Body of pancreas (tissue), 4 donors: ENCODE results near the gene MYLK3. TPM values are rescaled to one million over a fixed set of nuclear protein-coding genes. Genes with fewer than 3 reads are reported as not detected.

ENCODE experiments used
- ATAC-seq: fragments of 150-250 bp; one replicate; pipeline ENCODE4 v1.9.1; 2016
- DNase-seq, 4 donors: peaks; one replicate each; pipeline ENCODE4 v3.0.0-alpha.2; 2019
- H3K27ac ChIP-seq, 4 donors: fragments of 200-600 bp; sonication (generic); 1 replicate in 3 of 4; 2 replicates in 1 of 4; pipeline versions ENCODE4 v1.5.1 to v1.6.1; 2016 to 2019; ENCODE audit warnings: mild to moderate bottlenecking in 1 of 4, mixed read lengths in 1 of 4, moderate library complexity in 1 of 4
- H3K27me3 ChIP-seq, 2 donors: fragments of 200-600 bp; sonication (generic); one replicate each; pipeline ENCODE4 v1.6.0; 2016; ENCODE audit warnings: mild to moderate bottlenecking in 1 of 2
- H3K36me3 ChIP-seq, 2 donors: fragments of 200-600 bp; sonication (generic); replicated peaks in 1 of 2; 2 replicates each; pipeline ENCODE4 v1.5.1; 2016; ENCODE audit warnings: low read depth in 2 of 2; ENCODE audit not compliant: insufficient read depth in 1 of 2
- H3K4me1 ChIP-seq: fragments of 200-600 bp; sonication (generic); one replicate; pipeline ENCODE4 v1.6.0; 2016
- H3K4me3 ChIP-seq, 2 donors: fragments of 200-600 bp; sonication (generic); 1 replicate in 1 of 2; 2 replicates in 1 of 2; pipeline ENCODE4 v1.5.1; 2016 to 2019
- H3K9me3 ChIP-seq, 3 donors: fragments of 200-600 bp; sonication (generic); 1 replicate in 2 of 3; 2 replicates in 1 of 3; pipeline ENCODE4 v1.5.1; 2016
- POLR2A ChIP-seq, 3 donors: fragments of 450-650 bp; IDR thresholded peaks; one replicate each; pipeline ENCODE4 v1.6.1; 2016; ENCODE audit warnings: antibody characterized with exemption in 3 of 3, mild to moderate bottlenecking in 2 of 3
- WGBS, 2 donors: methylation state at CpG; one replicate each; pipeline ENCODE4 v1.1.5; 2017; 5-methylcytosine and 5-hydroxymethylcytosine counted together
- intact Hi-C: fragments of 100-400 bp; cut with DNase I; formaldehyde crosslinking; loops from one replicate; pipeline ENCODE4 v1.15.1; 2023
- total RNA-seq, 2 donors: library from RNA; depleted of rRNA; stranded (reverse); fragments of >200 nt; gene quantifications; one replicate each; pipeline ENCODE4 v1.1.0, GENCODE V29; 2016
- TF ChIP-seq, protein P1 (sequence below), 7 experiments: fragments of 450-650 bp in 4 of 7; fragments of 200-600 bp in 3 of 7; sonication (generic) in 3 of 7; IDR thresholded peaks; one replicate each; pipeline ENCODE4 v1.5.1; 2016 to 2019; ENCODE audit warnings: antibody characterized with exemption in 7 of 7

The MYLK3 gene
- total RNA-seq, 2 donors from 2014 or later: 0.26 TPM; not detected in 1

GRCh38 chr16:46714797-46715591, 33.1 kb downstream of the MYLK3 start:
- ATAC-seq: no peak
- no peak overlapping the region for H3K4me3 ChIP-seq
- TF ChIP-seq, protein P1, sequence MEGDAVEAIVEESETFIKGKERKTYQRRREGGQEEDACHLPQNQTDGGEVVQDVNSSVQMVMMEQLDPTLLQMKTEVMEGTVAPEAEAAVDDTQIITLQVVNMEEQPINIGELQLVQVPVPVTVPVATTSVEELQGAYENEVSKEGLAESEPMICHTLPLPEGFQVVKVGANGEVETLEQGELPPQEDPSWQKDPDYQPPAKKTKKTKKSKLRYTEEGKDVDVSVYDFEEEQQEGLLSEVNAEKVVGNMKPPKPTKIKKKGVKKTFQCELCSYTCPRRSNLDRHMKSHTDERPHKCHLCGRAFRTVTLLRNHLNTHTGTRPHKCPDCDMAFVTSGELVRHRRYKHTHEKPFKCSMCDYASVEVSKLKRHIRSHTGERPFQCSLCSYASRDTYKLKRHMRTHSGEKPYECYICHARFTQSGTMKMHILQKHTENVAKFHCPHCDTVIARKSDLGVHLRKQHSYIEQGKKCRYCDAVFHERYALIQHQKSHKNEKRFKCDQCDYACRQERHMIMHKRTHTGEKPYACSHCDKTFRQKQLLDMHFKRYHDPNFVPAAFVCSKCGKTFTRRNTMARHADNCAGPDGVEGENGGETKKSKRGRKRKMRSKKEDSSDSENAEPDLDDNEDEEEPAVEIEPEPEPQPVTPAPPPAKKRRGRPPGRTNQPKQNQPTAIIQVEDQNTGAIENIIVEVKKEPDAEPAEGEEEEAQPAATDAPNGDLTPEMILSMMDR (IDR thresholded peaks at IDR 0.05): no peak
- no peak for TF ChIP-seq POLR2A (IDR thresholded peaks at IDR 0.05)
- no peaks in the 10 kb centered on the region for H3K4me1 ChIP-seq
- WGBS, 2 donors: 80 to 82% methylated on average over 7 of the region's 7 CpGs
- H3K9me3 ChIP-seq: no peaks in the 10 kb centered on the region
- DNase-seq: no peak
- H3K27me3 ChIP-seq: no peaks in the 10 kb centered on the region
- no peaks in the 10 kb centered on the region for H3K36me3 ChIP-seq
- intact Hi-C loops: no loop called here
- H3K27ac ChIP-seq: no peak overlapping the region

GRCh38 chr16:46713634-46714033, 34.5 kb downstream of the MYLK3 start:
- 71% methylated on average over 3 of the region's 3 CpGs for WGBS, 2 donors
- no peak overlapping the region for H3K4me3 ChIP-seq
- H3K27ac ChIP-seq: no peak overlapping the region
- DNase-seq: no peak
- TF ChIP-seq POLR2A (IDR thresholded peaks at IDR 0.05): no peak
- TF ChIP-seq, protein P1 (IDR thresholded peaks at IDR 0.05): no peak
- H3K27me3 ChIP-seq: no peaks in the 10 kb centered on the region
- no peaks in the 10 kb centered on the region for H3K36me3 ChIP-seq
- H3K4me1 ChIP-seq: no peaks in the 10 kb centered on the region
- intact Hi-C loops: no loop called here
- no peak for ATAC-seq
- no peaks in the 10 kb centered on the region for H3K9me3 ChIP-seq

DNA sequence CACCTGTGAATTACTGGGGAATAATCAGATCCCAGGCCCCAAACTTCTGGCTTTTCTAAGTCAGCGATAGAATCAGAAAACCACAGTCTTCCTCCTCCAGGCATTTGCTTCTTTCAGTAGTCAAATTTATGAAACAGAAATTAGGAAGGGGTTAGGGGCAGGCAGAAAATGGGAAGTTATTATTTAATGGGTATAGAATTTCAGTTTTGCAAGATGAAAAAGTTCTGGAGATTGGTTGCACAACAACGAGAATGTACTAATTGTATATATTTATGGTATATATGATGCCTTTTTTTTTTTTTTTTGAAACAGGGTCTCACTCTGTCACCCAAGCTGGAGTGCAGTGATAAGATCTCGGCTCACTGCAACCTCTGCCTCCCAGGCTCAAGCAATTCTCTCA, 35.2 kb downstream of the MYLK3 start:
- Histone ChIP-seq H3K9me3 (no peaks in the 10 kb centered on the region), H3K36me3 (no peaks in the 10 kb centered on the region), H3K4me3 (no peak overlapping the region), H3K27me3 (no peaks in the 10 kb centered on the region), H3K4me1 (no peaks in the 10 kb centered on the region), H3K27ac (no peak overlapping the region)
- TF ChIP-seq POLR2A (IDR thresholded peaks at IDR 0.05): no peak
- TF ChIP-seq, protein P1 (IDR thresholded peaks at IDR 0.05): no peak
- ATAC-seq (no peak), DNase-seq (no peak)
- intact Hi-C loops: no loop called here
- WGBS, 2 donors: 66 to 72% methylated on average over 3 of the region's 3 CpGs

- ATAC-seq (no peak), DNase-seq (peak in 1 of 4 donors; percentile 32)
- Histone ChIP-seq H3K4me1 (no peaks in the 10 kb centered on the region), H3K27ac (no peak overlapping the region), H3K9me3 (no peaks in the 10 kb centered on the region), H3K36me3 (no peaks in the 10 kb centered on the region), H3K4me3 (no peak overlapping the region), H3K27me3 (no peaks in the 10 kb centered on the region)
- 66 to 86% methylated on average over 10 of the region's 10 CpGs for WGBS, 2 donors
- intact Hi-C loops: no loop called here
- no peak for TF ChIP-seq POLR2A (IDR thresholded peaks at IDR 0.05)
- TF ChIP-seq, protein P1 (IDR thresholded peaks at IDR 0.05): no peak
Measured at GRCh38 chr16:46711106-46712058, 36.8 kb downstream of the MYLK3 start.
